Measurements from ENCODE around the gene PDE9A. TPM values are rescaled to one million over a fixed set of nuclear protein-coding genes. Genes with fewer than 3 reads are reported as not detected.

Gene PDE9A
- total RNA-seq, 1 donor from 2014 or later, result 12.3 TPM

GRCh38 chr21:42820616-42821465 is 167.4 kb downstream of the PDE9A start:
- H3K27me3 Mint-ChIP-seq (ENCODE audit: unreplicated experiment), result peaks cover 25% of the 10 kb centered on the region
- H3K9me3 Mint-ChIP-seq (ENCODE audit: unreplicated experiment), result peaks cover 8% of the 10 kb centered on the region
- no peak overlapping the region for H3K27ac Mint-ChIP-seq (ENCODE audit: unreplicated experiment)
- no peaks in the 10 kb centered on the region for H3K4me1 Mint-ChIP-seq (ENCODE audit: unreplicated experiment)
- H3K36me3 Mint-ChIP-seq (ENCODE audit: unreplicated experiment), result no peaks in the 10 kb centered on the region
- peak; percentile 62 for DNase-seq (ENCODE audit: extremely low spot score, unreplicated experiment)
- TF ChIP-seq, protein P1, sequence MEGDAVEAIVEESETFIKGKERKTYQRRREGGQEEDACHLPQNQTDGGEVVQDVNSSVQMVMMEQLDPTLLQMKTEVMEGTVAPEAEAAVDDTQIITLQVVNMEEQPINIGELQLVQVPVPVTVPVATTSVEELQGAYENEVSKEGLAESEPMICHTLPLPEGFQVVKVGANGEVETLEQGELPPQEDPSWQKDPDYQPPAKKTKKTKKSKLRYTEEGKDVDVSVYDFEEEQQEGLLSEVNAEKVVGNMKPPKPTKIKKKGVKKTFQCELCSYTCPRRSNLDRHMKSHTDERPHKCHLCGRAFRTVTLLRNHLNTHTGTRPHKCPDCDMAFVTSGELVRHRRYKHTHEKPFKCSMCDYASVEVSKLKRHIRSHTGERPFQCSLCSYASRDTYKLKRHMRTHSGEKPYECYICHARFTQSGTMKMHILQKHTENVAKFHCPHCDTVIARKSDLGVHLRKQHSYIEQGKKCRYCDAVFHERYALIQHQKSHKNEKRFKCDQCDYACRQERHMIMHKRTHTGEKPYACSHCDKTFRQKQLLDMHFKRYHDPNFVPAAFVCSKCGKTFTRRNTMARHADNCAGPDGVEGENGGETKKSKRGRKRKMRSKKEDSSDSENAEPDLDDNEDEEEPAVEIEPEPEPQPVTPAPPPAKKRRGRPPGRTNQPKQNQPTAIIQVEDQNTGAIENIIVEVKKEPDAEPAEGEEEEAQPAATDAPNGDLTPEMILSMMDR (IDR thresholded peaks at IDR 0.05), result no peak
- H3K4me3 Mint-ChIP-seq (ENCODE audit: unreplicated experiment), result no peak overlapping the region

Other genes starting within 250 kb of the PDE9A start
- gene UBASH3A, start 249.7 kb upstream of the PDE9A start, total RNA-seq, result not detected in 2 replicates
- gene RSPH1, start 157.4 kb upstream of the PDE9A start, total RNA-seq, result 0.19 and 0.34 TPM in 2 replicates
- 13.2 and 13.5 TPM in 2 replicates for gene SLC37A1, start 139.8 kb upstream of the PDE9A start, total RNA-seq
- 15.0 and 15.7 TPM in 2 replicates for gene WDR4, start 225.9 kb downstream of the PDE9A start, total RNA-seq
- gene NDUFV3, start 239.7 kb downstream of the PDE9A start, total RNA-seq, result 41.3 and 44.9 TPM in 2 replicates